ENCODE data around the gene CACFD1. TPM values are rescaled to one million over a fixed set of nuclear protein-coding genes. Genes with fewer than 3 reads are reported as not detected.

CACFD1 gene
- total and polyA plus RNA-seq, 10 donors, result 4.7 to 14.2 (median 11.9) TPM

- peak in 1 of 3 donors; percentile 10 for TF ChIP-seq POLR2AphosphoS5 (IDR thresholded peaks at IDR 0.05)
- TF ChIP-seq CTCF (IDR thresholded peaks at IDR 0.05 in 8 of 11, conservative IDR thresholded peaks at IDR 0.05 in 3 of 11), result peak in 2 of 11 experiments; percentile 17 to 23
- TF ChIP-seq POLR2A (IDR thresholded peaks at IDR 0.05), result no peak
- intact Hi-C loops (cut with DNase I; ENCODE audit: low total_unique reads), result no loop called here
- Histone ChIP-seq H3K27ac (no peak overlapping the region), H3K9me3 (no peaks in the 10 kb centered on the region), H3K27me3 (replicated peaks in 1 of 7) (no peaks in the 10 kb centered on the region), H3K4me3 (no peak overlapping the region), H3K4me1 (peaks cover 7 to 48% (median 37%) of the 10 kb centered on the region in 6 donors), H3K36me3 (peaks cover 0 to 14% (median 0%) of the 10 kb centered on the region in 6 donors)
- 88 to 91% (median 90%) methylated on average over 21 to 22 of the region's 22 CpGs for WGBS, 5 donors
- no peak for DNase-seq
Measured at GRCh38 chr9:133463234-133463863, 3.6 kb downstream of the CACFD1 start.

- WGBS, 5 donors, result 75 to 88% (median 80%) methylated on average over 23 to 24 of the region's 24 CpGs
- H3K27ac ChIP-seq, result no peak overlapping the region
- peak in 2 of 3 donors; percentile 10 to 30 for TF ChIP-seq POLR2AphosphoS5 (IDR thresholded peaks at IDR 0.05)
- no peak for TF ChIP-seq POLR2A (IDR thresholded peaks at IDR 0.05)
Measured at GRCh38 chr9:133463864-133464615, 4.3 kb downstream of the CACFD1 start.

GRCh38 chr9:133464638-133465037 lies 4.9 kb downstream of the CACFD1 start:
- intact Hi-C loops (cut with DNase I; ENCODE audit: low total_unique reads), result no loop called here
- TF ChIP-seq CTCF (IDR thresholded peaks at IDR 0.05 in 8 of 11, conservative IDR thresholded peaks at IDR 0.05 in 3 of 11), result no peak
- no peak for TF ChIP-seq POLR2A (IDR thresholded peaks at IDR 0.05)
- no peak for TF ChIP-seq POLR2AphosphoS5 (IDR thresholded peaks at IDR 0.05)
- WGBS, 5 donors, result 78 to 95% (median 88%) methylated on average over 5 to 10 of the region's 10 CpGs
- no peaks in the 10 kb centered on the region for H3K27me3 ChIP-seq (replicated peaks in 1 of 7)
- no peak overlapping the region for H3K27ac ChIP-seq
- H3K36me3 ChIP-seq, result peaks cover 0 to 25% (median 5%) of the 10 kb centered on the region in 6 donors
- H3K4me1 ChIP-seq, result peaks cover 7 to 37% (median 27%) of the 10 kb centered on the region in 6 donors
- H3K4me3 ChIP-seq, result no peak overlapping the region
- H3K9me3 ChIP-seq, result no peaks in the 10 kb centered on the region
- DNase-seq, result no peak

More at GRCh38 chr9:133463864-133464615, 4.3 kb downstream of the CACFD1 start:
- H3K4me1 ChIP-seq, result peaks cover 7 to 42% (median 31%) of the 10 kb centered on the region in 6 donors
- no peak overlapping the region for H3K4me3 ChIP-seq
- DNase-seq, result no peak
- no peaks in the 10 kb centered on the region for H3K27me3 ChIP-seq (replicated peaks in 1 of 7)
- H3K9me3 ChIP-seq, result no peaks in the 10 kb centered on the region
- H3K36me3 ChIP-seq, result peaks cover 0 to 21% (median 3%) of the 10 kb centered on the region in 6 donors
- intact Hi-C loops (cut with DNase I; ENCODE audit: low total_unique reads), result no loop called here

- DNase-seq, result no peak
- Histone ChIP-seq H3K4me3 (no peak overlapping the region), H3K4me1 (peaks cover 1 to 35% (median 17%) of the 10 kb centered on the region in 6 donors), H3K27me3 (replicated peaks in 1 of 7) (no peaks in the 10 kb centered on the region), H3K36me3 (peaks cover 0 to 26% (median 5%) of the 10 kb centered on the region in 6 donors), H3K9me3 (no peaks in the 10 kb centered on the region), H3K27ac (no peak overlapping the region)
- WGBS, 5 donors, result 79 to 86% (median 82%) methylated on average over 6 of the region's 6 CpGs
- intact Hi-C loops (cut with DNase I; ENCODE audit: low total_unique reads), result no loop called here
- TF ChIP-seq POLR2A (IDR thresholded peaks at IDR 0.05) (no peak), CTCF (IDR thresholded peaks at IDR 0.05 in 8 of 11, conservative IDR thresholded peaks at IDR 0.05 in 3 of 11) (no peak), POLR2AphosphoS5 (IDR thresholded peaks at IDR 0.05) (no peak)
Measured at GRCh38 chr9:133465984-133466383, 6.2 kb downstream of the CACFD1 start.

All from spleen (tissue), 11 donors.